ENCODE measurements around the gene TRAPPC3. TPM values are rescaled to one million over a fixed set of nuclear protein-coding genes. Genes with fewer than 3 reads are reported as not detected.
A peak's percentile ranks its signal among the peaks of the same experiment; 100 is the strongest.
"Not testable (repeated sequence)": the region's sequence is repeated elsewhere in the genome, so short reads cannot be mapped to it uniquely, and the experiment has no call there.

The TRAPPC3 gene
- total RNA-seq, 1 experiment from 2014 or later: 147 TPM

DNA sequence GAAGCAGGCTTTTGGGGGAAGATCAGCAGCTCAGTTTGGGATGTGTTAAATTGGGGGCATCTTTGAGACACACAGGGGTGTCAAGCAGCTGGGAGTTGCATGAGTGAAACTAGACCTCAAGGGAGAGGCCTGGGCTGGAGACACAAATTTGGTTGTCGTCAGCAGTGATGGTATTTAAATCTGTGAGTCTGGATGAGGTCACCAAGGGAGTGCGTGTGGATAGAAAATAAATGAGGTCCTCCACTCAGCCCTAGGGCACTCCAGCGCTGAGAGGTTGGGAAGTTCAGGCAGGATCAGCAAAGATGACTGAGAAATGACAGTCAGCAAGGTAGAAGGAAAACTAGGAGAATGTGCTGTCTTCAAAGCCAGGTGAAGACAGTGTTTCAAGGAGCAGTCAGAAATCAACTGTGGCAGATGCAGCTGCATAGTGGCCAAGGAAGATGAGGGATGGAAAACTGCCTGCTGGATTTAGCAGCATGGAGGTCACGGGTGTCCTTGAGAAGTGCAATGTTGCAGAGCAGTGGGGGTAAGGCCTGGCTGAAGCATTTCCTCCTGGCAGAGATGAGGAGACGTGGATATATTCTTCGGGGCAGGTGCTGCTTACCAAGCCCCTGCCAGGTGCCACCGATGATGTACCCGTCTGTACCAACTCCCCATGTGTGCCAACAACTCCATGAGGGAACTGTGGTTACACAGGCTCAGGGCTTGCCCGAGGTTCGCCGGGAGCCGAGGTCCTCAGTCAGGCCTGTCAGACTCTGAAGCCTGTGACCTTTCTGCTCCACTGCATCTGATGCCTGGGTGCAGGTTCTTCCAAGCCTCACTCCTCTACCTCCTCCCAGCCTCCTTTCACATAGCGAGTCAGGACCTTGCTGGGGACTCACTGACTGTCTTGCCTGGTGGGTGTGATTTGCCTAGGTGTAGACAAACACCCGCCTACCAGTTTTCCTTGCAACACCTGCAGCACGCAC lies 17.9 kb upstream of the TRAPPC3 start:
- peak; percentile 82 for DNase-seq (ENCODE audit: low read depth)

DNA sequence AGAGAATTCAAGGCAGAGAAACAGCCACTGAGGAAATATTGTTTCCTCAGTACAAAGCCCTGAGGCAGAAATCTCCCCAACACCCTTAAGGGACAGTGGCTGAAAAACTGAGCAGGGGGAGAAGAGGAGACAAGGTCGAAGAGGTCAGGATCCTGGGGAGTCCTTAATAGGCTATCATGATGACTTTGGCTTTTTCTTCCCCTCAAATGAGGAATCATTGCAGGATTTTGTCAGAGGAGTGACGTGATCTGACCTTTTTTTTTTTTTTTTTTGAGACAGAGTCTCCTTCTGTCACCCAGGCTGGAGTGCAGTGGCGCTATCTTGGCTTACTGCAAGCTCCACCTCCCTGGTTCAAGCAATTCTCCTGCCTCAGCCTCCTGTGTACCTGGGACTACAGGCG lies 16.9 kb upstream of the TRAPPC3 start:
- no peak for DNase-seq (ENCODE audit: low read depth)

DNA sequence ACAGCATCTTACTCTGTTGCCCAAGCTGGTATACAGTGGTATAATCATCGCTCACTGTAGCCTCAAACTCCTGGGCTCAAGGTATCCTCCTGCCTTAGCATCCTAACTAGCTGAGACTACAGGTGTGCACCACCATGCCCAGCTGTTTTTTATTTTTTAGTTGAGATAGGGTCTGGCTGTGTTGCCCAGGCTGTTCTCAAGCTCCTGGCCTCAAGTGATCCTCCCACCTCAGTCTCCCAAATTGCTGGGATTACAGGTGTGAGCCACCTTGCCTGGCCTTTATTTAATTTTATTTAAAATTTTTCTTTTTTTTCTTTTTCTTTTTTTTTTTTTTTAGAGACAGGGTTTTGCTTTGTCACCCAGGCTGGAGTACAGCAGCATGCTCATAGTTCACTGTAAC lies 15.9 kb upstream of the TRAPPC3 start:
- no peak for DNase-seq (ENCODE audit: low read depth)

DNA sequence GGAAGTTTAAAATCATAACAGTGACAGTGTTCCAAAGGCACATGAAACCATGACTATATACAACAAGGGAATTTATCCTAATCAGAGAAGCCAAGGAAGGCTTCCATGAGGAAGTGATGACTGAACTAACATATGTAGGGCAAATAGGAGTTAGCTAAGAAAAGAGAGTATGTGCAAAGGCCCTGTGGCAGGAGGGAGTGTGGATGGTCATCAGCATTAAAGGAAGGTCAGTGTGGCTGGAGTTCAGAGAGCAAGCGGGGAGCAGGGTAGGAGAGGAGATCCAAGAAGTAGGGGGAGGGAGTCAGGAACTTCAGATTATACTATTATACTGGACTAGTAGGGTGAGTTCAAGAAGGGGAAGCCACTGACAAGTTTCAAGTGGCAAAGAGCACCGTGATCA lies 15.1 kb upstream of the TRAPPC3 start:
- no peak for DNase-seq (ENCODE audit: low read depth)

DNA sequence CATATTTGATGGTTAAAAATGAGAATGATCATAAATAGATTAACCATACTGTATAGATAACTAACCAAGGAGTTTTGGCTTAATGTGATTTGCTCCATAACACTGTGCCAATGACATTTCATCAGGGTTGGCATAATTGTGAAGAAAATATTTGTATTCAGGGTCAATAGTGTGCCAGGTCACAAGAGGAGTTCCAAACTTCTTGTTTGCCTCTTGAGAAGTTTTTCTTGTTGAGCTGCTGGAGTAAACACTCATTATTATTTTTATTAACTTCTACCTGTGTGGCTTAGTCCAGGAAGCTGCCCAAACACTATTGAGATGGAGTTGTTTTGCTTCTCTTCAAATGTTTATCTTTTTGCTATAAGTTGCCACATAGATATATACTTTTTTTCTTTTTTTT lies 14.1 kb upstream of the TRAPPC3 start:
- no peak for DNase-seq (ENCODE audit: low read depth)

DNA sequence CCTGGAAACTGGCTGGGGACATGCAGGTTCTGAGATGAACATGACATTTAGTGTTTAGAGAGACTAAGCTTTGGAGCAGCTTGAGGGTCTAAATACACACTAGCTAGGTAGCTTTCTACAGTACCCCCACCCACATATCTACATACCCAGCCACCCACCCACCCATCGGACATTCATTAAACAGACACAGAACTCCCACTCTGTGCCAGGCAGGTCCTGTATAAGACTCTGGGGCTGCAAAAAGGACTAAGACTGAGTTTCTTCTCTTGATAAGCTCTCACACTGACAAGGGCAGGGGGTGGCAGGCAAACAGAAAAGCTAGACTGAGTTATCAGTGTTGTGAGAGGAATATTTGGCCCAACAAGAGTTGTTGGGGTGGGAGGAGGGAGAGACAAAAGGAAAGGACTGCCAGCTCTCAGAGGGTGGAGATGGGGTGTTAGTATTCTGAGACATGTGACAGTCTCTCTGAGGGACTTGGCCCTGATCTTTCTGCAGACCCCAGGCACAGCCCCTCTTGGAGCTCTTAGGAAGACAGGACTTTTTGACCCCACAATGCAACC lies 13.5 kb upstream of the TRAPPC3 start:
- no peak for DNase-seq (ENCODE audit: low read depth)

DNA sequence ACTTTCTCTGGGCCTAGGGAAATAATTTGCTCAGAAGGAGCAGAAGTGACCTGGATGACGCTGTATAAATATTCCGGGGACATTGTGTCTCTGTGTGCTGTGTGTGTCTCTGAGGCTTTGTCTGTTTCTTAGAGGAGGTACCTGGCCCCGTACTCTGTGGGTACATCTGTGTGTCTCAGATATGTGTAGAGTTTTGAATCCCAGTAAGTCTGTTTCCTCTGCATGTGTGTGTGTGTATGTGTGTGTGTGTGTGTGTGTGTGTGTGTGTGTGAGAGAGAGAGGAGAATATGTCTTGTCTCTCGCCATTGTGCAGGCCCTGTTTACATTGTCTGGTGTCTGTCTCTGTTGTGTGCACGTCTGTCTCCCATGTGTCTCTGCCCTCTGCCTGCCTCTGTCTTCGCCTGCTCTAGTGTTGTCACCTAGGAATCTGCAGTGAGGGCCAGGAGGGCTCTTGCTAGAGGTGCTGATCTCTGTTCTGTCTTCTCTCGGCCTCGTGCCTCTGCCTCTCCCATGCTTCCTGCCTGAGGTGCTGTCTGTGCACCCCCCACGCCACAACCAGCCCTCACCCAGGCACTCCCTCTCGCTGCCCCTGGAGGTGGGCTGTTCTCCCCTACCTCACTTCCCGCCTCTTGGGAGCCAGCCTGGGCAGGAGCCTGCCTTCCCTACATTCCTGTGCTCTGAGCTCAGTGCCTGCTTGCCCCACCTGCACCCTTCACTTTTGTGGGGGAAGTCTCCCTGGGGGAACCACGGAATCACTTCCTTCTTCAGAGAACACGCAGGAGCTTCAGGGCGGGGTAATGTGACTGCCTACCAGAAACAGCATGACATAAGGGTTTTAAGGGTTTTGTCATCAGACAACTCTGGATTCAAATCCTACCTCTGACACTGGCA lies 12.6 kb upstream of the TRAPPC3 start:
- DNase-seq (ENCODE audit: low read depth): peak; percentile 69

DNA sequence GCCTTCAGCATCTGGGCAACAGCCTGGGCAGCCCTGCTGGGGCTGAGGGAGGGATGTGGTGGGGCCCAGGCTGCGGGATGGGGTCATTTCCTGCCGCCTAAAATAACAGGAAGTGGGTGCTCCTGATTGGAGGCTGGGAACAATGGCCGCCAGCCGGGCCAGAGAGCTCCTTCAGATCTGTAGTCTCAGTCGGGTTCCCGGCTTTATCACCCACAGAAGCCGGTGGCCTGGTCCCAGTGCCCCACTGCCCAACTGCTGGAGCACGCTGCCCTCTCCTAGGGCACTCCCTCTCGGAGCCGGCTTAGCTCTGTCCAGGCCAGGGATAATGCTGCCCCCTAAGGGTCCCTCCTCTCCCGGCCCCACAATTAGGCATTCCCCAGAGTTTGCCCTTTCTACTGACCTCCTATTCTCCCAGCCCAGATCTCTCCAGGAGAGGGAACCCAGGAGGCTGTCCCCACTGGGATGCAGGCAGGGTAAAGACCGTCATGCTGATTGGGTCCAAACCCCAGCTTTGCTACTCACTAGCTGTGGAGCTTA lies 11.7 kb upstream of the TRAPPC3 start:
- peak; percentile 76 for DNase-seq (ENCODE audit: low read depth)

DNA sequence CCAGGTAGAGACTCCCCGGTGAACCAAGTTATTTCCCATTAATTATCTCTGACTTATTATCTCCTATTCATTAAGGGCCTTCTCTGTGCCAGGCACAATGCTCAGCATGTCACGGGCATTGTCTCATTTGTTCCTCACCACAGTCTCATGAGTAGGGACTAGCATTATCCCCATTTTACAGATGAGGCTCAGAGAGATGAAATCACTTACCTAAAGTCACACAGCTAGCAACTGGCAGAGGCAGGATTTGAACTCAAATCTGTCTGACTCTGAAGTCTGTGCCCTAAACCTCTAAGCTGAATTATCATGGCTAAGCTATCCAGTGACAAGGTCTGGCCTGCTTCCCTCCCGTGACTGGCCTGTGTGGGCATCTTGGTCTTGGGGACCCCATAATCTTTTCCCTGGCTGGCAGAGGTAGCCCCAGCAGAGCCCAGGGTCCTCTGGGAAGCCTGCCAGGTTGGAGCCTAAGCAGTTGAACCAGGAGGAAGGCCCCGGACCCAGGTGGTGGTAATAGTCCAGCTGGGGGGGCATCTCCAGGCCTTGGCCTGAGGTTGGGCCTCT lies 11.2 kb upstream of the TRAPPC3 start:
- no peak for DNase-seq (ENCODE audit: low read depth)

DNA sequence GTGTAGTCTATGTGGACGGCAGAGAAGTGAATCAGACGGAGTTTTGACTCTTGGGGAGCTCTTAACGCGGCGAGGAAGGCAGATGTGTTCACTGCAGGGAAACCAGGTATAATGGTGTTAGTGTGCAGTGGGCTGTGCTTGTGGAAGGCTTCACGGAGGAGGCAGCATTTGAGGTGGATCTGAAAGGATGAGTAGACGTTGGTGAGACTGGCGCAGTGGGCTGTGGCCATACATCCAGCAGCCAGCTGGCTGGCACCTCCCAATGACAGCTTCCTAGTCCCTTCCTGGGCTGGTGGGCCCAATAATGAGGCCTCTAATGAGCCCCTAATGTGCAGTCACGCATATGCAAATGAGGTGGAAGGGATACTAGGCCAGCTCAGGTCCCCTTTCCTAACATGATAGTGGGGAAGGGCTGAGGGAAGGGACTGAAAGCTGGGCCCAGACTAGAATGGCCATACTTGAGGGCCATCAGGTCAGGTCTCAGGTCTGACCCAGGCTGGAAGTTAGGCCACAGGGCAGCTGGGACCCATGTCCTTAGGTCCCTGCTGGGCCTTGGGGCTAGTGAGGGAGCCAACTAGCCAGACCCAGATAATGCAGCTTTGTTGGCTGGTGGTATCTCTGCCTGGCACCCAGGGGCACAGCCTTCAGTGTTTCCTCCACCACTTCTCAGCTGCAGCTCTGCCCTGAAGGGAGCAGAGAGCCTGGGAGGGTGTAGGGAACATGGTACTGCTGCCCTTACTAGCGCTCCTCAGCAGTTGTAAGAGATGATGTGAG lies 10.5 kb upstream of the TRAPPC3 start:
- DNase-seq (ENCODE audit: low read depth): no peak

DNA sequence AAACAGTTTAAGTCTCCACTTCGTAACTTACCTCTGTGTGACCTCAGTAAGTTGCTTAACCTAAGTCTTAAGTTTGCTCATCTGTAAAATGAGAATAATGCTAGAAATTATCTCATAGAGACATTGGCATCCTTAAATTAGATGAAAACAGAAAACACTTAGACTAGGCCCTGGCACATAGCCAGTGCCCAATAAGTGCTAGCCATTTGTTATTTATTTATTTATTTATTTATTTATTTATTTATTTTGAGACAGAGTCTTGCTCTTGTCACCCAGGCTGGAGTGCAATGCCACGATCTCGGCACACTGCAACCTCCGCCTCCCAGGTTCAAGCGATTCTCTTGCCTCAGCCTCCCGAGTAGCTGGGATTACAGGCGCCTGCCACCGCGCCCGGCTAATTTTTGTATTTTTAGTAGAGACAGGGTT lies 9.6 kb upstream of the TRAPPC3 start:
- not testable (repeated sequence) for DNase-seq (ENCODE audit: low read depth)

DNA sequence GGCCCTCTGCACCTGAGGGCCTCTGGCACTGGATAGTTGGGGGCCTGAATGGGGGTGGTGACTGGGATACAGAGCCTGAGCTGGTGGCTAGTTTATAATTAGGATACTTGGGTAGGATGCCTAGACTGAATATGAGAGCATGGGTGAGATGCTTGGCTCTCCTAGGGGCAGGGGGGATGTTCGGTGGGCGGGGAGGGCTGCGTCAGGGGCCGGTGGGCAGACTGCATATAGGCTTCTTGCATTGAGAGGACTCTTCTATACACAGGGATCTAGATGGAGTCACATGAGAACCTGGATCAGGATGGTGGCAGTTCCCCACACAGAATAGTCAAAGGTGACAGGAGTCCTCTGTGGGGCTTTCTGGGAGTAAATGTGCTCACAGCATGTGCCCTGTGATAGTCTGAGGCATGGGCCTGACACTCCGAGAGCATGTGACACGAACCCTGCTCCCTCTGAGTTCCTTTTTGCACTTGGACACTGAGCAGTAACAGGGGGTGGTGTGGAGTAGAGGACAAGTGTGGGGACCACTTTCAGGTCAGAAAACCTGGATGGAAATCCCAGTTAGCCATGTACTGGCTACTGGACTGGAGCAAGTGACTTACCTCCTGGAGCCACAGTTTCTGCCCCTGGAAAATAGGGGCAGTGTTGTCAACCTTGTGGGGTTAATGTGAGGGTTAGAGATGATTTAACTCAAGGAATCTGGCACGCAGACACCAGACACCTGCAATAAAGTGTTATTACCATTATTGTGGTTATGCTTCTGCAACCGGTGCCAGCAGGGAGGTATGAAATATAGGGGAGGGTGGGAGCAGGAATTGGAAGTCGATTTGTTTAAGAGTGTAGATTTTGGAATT lies 8.9 kb upstream of the TRAPPC3 start:
- DNase-seq (ENCODE audit: low read depth): no peak

DNA sequence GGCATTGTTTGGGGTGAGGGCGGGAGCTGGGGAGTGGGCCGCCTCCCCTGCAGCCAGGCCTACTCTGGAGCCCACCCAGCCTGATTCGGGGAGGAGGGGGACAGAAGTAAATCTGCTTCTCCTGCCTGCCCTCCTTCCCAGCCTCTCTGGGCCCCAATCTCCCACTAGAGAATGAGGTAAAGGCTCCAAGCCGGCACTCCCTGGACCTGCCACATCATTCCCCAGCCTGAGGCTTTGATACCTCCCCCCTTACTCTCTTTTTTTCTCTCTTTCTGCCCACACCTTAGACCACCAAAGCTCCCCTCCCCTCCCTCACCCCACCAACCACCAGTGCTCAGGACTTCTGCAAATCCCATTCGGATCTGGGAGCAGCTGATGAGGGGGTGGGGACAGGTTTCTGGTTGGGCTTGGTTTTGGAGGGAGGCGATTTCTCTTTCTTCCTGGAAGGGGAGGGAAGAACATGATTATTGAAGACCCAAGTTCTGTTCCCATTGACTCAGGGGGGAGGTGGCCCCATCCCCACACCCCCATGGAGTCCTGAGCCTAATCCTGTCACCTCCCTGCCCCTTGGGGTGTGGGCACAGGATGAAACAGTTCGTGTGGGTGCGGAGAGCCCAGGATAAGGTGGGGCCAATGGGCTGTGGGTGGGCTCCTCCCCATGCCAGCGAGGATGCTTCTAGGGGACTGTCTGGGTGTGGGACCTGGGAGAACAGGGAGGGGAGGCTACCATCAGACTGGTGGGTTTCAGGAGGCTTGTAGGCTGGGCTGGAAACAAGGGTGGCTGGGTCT lies 8.0 kb upstream of the TRAPPC3 start:
- peak; percentile 45 for DNase-seq (ENCODE audit: low read depth)

DNA sequence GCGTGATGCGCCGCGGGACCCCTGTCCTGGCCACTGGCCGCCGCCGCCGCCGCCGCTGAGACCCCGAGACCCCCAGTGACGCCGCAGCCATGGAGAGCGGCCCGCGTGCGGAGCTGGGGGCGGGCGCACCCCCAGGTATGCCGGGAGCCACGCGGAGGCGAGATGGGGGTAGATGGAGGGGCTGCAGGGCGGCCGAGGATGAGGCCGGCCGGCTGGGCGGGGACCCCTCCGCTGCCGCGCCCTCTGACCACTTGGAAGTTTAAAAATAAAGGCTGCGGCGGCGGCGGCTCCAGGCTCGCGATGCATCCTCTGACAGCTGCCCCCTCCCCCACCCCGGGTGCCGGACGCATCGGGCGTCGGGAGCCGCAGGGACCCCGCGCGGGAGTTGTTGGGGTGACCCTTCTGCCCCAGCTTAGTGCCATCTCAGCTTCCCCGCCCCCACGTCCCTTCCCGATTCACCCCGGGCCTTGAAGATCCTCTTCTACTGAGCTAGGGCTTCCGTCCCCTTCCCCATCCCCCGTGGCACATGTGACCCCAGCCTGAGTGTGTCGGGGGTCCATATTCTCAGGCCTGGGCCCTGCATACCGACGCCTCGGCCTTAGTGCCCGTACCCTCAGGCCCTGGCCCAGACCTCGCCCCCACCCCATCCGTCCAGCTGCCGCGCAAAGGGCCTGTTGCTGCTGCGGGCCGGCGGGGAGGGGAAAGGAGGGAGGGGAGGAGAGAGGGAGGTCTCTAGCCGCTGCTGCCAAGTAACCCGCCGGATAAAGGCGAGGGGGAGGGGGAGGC lies 7.2 kb upstream of the TRAPPC3 start:
- DNase-seq (ENCODE audit: low read depth): peak; percentile 65

DNA sequence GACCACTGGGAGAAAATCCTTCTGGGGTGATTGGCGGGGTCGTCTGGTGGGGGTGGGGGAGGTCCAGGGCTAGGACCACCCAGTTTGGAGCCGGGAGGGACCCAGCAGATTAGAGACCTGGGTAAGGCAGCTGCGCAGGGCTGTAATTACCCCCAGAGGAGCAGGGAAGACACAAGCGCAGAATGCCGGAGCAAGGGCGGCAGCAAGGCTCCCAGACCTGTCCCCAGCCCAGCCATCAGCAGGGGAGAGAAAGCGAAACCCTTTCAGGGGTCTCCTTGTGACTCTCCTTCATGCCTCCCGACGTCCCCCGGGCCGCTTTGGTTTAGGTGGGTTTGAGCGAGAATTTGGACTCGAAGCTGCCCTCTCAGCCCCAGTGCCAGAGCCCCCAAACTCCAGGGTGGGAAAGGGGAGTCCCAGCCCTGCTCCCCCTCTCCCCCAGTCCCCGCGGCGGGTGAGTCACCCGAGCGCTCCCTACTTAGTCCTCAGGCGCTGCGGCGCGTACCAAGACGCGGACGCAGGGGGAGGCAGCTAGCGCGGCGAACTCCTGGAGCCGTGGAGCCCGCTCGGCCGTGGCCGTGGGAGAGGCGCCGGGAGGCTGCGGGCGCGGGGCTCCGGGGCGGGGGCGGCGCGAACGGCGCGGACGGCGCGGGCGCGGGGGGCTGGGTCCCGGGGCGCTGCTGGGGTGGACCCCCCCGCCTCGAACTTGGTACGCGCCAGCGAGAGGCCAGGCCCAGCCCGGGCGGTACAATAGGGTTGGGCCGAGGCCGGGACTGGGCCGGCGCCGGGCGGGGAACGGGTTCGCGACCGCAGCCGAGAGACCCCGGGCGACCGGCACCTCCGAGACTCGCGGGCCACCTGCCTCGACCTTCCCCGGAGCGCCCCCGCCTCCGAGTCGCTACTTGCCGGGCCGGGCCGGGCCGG lies 6.4 kb upstream of the TRAPPC3 start, which contains the start of gene MAP7D1:
MAP7D1 (plus strand) TSS at position 753 of the 921 bp plus-strand sequence. CDS start 258 bp downstream, outside the sequence.
- peak; percentile 85 for DNase-seq (ENCODE audit: low read depth)

DNA sequence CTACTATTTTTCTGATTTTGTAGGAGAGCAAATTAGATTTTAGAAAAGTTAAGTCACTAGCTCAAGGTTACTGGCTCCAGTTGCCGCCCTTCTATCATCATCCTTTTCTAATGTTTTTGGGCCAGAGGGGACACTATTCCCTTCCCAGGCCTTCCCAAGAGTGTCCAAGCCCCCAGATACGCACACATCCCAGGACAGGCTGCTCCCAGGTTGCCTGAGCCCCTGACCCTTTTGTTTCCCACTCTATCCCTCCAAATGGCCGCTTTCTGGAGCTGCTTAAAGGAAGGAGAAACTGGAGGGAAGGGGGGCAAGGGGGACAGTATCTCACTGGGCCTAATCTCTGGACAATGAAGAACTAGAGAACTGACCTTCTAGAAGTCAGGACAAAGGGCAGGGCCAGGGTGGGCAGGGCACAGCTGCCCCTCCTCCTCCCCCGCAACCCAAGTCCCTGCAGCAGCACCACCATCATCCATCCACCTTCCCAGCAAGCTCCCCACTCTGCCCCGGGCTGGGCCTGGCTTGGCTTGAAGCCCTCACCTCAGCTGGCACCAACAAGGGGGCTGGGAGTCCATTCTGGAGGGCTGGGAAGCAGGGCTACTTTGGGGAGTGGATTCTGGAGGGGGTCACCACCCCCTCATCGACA lies 5.6 kb upstream of the TRAPPC3 start:
- DNase-seq (ENCODE audit: low read depth): peak; percentile 44

Data from M059J (cell line).